Keratinocyte (primary cell): ENCODE measurements around the gene MORN5.

Source experiments
- EZH2 ChIP-seq: IDR thresholded peaks from one replicate; pipeline ENCODE4 v1.6.1; 2012; ENCODE audit warnings: inconsistent platforms, mild to moderate bottlenecking, low read length, moderate library complexity
- TF ChIP-seq, protein P1 (sequence below), 3 experiments: IDR thresholded peaks in 1 of 3; conservative IDR thresholded peaks in 1 of 3; optimal IDR thresholded peaks in 1 of 3; 2 replicates in 2 of 3; 3 replicates in 1 of 3; pipeline versions ENCODE3 to v1.5.1; 2011; ENCODE audit warnings: low read length in 3 of 3, mild to moderate bottlenecking in 3 of 3, moderate library complexity in 2 of 3, control low read depth in 1 of 3, inconsistent platforms in 1 of 3; ENCODE audit not compliant: insufficient read depth in 2 of 3; ENCODE audit errors: extremely low read depth in 1 of 3

DNA sequence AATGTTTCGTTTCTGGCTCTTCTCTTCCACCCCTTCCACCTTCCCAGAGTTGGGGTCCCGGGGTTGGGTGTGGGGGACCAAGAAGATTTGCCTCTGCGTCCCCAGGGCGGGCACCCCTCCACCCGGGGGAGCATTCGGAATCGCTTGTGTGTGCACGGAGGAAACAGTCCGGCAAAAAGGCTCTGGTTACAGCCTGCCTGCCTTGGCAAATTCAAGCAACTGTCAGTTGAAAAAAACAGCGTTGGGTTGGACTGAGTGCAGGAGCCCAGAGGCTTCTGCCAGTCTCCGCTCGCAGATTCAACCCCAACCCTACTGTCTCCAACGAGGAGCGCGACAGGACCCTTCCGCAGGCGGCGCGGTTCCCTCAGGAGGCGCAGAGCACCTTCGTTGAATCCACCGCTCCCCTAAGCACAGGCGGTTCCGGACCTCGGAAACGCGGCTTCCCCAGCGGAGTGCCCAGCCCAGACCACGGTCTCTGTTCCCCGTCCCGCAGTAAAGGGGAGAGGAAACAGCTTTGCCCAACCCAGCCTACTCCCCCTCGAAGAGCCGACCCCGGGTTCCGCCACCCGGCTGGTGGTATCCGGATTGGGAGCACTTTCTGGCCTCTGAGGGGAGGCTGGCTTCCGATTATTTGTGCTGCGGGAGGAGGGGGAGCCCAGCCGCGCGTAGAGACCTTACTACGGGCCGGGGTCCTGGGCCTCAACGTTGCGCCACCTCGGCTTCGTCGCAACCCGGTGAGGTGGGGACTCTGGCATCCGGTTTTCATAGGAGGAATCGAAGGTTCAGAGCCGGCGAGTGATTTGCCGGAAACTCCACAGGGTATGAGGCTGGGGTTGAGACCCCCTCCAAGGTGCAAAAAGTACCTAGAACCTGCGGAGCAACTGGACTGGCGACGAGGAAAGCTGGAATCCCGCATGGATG is 59.5 kb downstream of the MORN5 start:
- TF ChIP-seq, protein P1, sequence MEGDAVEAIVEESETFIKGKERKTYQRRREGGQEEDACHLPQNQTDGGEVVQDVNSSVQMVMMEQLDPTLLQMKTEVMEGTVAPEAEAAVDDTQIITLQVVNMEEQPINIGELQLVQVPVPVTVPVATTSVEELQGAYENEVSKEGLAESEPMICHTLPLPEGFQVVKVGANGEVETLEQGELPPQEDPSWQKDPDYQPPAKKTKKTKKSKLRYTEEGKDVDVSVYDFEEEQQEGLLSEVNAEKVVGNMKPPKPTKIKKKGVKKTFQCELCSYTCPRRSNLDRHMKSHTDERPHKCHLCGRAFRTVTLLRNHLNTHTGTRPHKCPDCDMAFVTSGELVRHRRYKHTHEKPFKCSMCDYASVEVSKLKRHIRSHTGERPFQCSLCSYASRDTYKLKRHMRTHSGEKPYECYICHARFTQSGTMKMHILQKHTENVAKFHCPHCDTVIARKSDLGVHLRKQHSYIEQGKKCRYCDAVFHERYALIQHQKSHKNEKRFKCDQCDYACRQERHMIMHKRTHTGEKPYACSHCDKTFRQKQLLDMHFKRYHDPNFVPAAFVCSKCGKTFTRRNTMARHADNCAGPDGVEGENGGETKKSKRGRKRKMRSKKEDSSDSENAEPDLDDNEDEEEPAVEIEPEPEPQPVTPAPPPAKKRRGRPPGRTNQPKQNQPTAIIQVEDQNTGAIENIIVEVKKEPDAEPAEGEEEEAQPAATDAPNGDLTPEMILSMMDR (optimal IDR thresholded peaks at IDR 0.05 in 1 of 3, IDR thresholded peaks at IDR 0.05 in 1 of 3, conservative IDR thresholded peaks at IDR 0.05 in 1 of 3; ENCODE audit: extremely low read depth in 1 of 3, insufficient read depth in 2 of 3, low read length in 3 of 3): no peak
- peak; percentile 52 for TF ChIP-seq EZH2
